Measurements from ENCODE around the gene LPIN2.

LPIN2 gene

DNA sequence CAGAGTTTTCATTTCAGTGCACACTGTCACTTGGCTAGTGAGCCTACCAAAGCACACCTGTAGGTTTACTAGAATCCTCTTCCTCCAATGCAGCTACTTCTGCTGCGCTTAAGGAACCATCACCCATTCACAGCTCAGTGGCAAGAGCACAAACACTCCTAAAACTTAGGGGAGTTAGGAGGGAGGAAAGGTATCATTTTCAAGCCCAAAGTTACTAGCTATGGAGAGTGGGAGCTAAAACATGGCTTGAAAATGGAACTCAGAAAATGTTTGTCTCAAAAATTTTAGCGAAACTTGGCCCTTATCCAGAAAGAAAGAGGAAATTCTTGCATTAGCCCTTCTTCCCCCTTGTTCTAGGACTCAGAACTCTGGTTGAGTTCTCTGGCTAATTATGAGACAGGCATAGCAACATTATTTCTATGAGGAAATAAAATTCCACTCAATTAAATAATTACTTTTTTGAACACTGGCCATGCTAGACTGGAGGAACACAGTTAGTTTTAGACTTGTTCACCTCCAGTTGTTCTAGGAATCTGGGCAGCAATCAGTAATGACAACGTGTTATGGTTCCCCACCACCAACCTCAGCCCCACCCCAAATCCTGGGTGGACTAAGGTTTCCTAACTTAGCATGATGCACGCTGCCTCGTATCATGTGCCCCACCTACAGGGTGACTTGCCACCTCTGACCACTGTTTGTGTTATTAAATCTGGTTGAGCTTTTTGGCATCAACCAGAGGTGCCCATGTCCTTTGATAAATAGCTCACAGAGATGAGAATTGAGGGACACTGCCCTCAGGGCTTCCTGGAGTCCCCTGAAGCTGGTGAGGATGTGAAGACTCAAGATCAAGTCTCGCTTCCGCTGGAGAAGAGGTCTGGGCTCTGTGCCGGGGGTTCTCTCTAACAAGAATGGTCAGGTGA, 32.8 kb downstream of the LPIN2 start:
- no peak for DNase-seq

DNA sequence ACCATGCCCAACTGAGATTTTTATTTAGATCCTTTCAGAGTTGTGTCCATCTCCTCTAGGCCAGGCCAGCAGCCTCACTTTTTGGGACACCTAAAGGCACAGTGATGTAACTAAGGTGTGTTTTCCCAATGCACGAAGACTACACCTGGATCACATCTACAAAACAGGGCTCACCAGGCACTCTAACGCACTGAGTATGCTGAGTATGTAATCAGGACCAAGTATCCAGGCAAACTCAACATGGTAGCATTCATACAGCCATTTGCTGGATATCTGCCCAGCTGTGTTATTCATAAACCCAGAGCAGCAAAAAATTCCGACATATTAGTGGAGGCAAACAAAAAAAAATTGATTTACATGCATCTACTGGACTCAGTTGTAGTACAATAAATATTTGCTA, 33.8 kb downstream of the LPIN2 start:
- DNase-seq, result no peak

DNA sequence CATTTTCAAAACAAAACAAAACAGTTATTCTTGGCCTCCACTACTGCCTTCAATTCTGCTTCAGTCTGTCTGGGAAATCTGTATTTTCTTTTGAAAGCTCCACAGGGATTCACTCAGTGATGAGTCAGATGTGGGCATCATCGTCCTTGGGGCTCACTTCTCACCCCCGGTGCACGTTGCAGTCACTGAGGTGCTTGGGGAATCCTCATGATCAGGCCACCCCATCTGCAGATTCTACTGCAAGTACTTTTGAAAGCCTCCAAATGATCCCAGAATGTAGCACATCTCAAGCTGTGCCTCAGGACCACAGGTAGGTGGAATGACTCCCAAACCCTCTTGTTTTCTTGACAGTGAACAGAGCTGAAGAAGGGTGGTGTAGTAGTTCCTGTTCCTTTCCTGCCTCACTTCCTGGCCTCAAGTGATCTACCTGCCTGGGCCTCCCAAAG, 34.3 kb downstream of the LPIN2 start:
- DNase-seq, result no peak

DNA sequence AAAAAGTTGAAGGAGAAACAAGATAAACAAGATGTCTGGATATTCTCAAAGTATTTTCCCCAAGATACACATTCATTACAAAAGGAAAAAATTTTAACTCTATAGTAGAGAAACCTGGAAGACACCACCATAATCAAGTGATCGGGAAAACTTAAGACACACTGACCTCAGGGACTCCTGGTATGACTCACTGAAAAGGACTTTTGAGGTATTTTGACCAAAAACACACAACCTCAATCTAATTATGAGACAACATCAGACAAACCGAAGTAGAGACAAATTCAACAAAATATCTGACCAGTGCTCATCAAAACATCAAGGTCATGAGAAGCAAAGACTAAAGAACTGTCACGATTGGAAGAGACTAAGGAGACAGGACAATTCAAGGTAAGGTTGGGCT, 34.7 kb downstream of the LPIN2 start:
- DNase-seq, result no peak

DNA sequence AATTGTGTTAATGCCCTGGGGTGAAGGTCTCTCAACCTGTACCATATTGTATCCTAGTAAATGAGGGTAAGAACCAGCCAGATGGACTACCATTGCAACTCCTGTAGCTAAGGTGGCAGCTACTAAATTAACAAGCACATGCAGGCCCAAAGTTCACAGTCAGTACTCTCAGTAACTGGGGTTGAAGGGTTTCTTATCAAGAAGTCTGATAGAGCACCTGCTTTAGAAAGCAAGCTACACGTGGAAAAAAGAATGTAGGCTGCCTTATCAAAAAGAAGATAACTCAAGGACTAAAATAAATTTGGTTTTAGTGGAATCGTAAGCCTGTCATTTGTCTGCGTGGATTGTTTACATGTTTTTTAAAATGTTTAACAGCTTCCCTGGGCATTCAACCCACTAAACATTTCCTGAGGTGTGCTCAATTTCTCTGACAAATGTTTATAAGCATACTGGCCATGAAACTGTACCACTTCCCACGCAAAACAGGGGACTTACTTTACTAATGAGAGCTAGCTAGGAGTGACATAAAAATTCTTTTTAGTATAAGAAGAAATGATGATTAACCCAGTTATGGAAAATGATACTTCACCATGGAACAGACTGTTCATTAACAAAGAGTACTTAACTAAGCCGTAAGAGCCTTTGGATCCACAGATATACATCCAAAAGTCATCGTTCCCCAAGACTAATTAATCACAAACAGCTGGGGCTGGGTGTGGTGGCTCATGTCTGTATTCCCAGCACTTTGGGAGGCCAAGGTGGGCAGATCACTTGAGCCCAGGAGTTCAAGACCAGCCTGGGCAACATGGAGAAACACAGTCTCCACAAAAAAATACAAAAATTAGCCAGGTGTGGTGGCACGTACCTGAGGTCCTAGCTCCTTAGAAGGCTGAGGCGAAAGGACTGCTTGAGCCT, 36.5 kb downstream of the LPIN2 start:
- peak; percentile 10 for DNase-seq

DNA sequence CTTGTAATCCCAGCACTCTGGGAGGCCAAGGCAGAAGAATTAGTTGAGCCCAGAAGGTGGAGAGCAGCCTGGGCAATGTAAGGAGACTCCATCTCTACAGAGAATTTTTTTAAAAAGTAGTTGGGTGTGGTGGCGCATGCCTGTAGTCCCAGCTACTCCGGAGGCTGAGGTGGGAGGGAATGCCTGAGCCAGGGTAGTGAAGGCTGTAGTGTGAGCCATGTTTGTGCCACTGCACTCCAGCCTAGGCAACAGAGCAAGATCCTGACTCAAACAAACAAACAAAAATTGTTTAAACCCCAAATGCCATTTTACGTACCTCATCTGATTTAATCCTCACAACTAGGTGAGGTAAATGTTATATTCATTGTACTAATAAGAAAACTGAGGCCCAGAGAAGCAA, 38.2 kb downstream of the LPIN2 start:
- no peak for DNase-seq

DNA sequence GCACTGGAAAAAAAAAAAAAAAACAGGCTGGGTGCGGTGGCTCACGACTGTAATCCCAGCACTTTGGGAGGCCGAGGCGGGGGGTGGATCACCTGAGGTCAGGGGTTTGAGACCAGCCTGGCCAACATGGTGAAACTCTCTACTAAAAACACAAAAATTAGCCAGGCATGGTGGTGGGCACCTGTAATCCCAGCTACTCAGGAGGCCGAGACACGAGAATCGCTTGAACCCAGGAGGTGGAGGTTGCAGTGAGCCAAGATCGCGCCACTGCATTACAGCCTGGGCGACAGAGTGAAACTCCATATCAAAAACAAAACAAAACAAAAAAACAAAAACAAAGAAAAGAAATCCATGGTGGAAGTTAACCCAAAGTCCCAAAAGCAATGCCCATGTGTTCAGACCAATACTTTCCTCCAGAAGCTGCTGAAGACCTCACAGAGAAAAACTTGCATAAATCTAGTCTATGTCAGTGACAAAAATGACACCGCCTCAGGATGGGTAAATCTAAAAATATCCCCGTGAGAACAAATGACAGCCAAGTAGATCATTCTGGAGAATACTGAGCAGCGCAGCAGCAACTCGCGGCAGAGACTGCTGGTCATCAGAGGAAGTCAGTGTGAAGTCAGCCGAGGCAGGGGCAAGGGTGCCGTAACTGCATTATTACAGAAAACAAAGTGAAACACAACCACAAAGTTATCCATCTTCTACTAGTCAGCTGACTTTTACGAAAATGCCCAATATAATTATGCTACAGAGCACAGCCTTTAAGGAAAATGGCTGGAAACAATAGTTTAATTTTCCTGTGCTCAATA, 41.0 kb downstream of the LPIN2 start:
- no peak for DNase-seq

DNA sequence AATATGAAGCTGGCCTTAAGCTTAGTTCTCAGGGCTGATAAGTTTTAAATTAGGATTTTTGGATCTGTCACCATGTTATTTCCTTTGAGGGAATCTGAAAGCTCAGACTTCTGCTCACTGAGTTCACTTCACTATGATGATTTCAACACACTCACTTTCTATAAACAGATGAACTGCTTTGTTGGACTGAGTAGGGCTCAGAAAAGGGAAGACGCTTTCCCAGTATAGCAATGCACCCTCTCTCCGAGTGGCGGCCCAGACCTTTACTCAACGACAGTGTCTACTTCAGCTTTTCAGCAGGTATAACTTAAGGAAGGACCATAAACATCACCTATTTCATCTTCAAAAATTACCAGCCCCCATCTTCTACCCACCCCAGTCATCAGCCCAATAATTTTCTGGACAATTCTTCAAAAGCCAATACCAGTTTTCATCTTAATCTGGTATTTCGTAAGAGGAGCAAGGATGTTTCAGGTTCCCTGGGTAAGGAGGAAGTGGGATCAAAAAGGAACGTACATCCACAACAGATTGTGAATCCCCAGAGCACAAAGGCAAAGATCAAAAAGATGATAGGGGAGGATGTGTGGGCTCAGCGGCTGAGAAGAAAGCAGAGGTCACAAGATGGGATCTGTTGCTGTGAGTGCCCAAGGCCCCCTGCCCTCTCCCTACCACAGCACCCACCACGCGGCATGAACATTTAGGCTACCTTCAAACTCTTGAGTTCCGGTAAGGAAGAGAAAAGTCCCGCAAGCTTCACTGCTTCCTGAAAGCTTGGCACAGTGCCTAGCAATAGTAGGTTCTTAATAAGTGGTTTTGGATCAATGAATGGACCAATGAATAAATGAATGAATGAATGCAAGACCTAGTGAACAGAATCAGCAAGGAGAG, 41.9 kb downstream of the LPIN2 start:
- DNase-seq, result no peak

DNA sequence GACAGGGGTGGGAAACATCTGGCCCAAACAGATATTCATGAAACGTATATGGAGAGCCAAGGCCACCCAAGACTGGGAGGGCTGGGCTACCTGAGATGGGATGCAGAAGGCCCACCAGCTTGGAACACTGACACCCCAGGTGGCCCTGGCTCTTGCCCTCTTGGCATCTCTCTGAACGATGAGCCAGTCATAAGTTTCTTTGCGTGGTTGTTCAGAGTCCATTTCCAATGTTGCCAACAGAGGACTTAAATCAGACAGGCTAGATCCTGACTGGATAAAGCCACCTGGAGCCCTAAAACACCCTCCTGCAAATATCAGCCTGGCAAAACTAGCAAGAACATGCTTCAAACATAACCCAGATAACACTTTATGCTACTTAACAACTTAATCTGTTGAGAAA, 42.6 kb downstream of the LPIN2 start:
- no peak for DNase-seq

DNA sequence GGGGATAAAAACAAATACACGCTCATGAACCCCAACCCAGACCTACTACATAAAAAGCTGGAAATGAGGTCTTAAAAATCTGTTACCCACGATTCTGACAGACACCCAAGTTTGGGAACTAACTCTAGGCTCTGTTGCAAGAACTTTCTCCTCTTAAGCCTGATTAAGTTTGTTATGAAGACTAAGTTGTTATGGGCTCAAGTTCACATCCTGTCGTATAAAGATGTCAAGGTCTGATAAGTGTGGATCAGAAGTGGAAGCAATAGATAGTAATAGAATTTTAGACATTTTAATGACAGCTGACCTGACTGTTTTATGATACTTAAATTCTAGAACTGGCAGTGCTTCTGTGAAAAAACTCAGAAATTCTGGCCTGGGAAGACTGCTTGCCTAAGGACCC, 43.2 kb downstream of the LPIN2 start:
- DNase-seq, result no peak

DNA sequence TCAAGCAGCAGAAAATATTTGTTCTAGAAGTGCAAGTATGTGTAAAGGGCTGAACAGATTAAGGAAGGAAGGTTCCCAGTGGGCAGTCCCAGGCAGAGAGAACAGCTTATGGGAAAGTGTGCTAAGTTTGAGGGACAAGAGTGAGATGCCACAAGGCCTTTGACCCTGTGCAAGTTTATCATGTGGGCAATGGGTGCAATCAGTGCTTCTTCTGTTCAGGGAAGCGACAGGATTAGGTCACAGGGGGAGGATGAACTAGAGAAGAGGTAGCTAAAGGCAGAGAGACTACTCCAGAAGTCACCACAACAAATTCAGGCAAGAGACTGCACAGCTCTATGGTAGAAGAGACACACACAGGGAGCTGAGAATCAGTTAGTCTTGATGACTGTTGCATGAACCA, 44.3 kb downstream of the LPIN2 start:
- no peak for DNase-seq

DNA sequence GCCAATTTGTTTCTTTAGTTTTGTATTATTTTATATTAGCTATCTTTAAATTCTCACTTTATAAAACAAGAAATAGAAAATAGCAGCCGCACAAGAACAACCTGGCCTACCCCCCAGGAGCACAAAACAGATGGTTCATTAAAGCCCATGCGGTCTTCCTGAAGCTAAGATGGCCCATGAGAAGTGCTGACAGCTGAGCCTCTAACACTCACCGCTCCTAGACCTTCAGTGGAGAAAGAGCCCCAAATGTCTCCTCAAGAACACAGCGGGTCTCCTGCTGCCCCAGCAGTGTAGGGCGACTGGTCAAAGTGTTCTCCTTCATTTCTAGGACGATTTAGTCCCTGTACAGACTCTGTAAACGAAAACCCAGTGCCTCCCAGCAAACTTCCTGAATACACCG, 45.1 kb downstream of the LPIN2 start:
- DNase-seq, result peak; percentile 28

DNA sequence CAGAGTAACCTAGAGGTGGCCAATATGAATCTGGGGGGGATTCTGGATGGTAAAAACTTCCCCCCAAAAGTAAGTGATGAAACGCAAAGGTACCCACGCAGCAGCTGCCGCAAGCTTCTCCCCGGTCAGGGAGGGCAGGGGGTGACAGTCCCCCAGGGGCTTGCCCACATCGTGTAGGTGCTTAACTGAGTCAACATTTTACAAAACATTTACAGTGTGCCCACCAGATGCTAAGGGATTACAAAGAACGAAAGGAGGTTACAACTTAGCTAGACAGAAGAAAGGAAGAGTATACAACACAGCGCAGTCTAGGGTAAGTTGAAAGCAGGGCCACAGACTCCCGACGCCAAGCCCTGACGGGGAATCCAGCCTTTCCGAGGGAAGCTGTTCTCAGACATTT, 45.6 kb downstream of the LPIN2 start:
- no peak for DNase-seq

DNA sequence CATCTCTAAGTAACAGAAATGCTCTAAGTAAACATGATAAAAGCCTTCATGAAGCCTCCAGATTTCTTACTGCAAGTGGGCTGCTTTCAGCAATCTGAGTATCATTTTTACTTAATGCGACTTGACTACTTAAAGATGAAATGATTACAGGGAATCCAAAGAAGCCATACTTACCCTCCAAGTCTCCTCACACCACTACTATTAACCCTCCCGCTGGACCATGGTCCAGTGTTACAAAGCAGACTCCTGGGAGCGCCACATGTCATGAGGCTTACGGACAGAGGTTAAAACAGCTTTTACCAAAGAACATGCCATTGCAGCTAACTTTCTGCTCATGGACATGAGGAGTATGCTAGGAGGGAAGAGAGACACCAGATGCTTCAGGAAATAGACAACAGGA, 46.4 kb downstream of the LPIN2 start:
- peak; percentile 15 for DNase-seq

DNA sequence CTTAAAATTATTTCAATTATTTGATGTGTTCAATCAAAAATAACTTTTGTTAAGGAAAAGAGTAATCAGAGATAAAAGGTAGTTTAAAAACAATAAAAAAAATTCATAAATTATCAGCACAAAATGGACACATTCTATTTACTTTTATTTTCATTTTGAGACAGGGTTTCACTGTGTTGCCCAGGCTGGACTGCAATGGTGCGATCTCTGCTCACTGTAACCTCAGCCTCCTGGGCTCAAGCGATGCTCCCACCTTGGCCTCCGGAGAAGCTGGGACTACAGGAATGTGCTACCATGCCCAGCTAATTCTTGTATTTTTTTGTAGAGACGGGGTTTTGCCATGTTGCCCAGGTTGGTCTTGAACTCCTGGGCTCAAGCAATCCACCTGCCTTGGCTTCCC, 47.1 kb downstream of the LPIN2 start:
- DNase-seq, result no peak

DNA sequence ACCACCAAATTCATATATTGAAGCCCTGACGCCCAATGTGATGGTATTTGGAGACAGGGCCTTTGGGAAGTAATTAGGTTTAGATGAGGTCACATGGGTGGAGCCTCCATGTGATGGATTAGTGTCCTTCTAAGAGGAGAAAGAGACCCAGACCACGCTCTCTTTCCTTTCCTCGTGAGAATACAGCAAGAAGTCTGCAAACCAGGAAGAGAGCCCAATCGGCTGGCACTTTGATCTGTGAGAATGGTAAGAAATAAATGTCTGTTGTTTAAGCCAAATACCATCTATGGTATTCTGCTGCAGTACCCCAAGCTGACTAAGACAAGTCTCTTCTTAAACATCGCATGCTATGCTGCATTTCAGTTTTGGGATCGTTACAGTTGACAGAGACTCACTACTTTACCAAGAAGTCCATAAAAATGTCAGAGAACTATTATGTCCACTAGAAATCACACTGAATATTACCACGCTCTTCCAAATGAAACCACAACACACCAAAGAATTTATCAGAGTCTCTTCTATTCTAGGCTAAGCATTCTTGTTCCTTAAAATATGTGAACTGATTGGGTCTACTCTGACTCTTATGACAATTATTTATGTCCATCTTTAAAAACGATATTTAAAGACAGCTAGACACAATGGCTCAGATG, 48.5 kb downstream of the LPIN2 start:
- DNase-seq, result no peak

Measured in NCI-H82 (cell line).